Superior temporal gyrus (tissue), 1 donor: ENCODE results near the gene TOP1.
"Not testable (repeated sequence)": the region's sequence is repeated elsewhere in the genome, so short reads cannot be mapped to it uniquely, and the experiment has no call there.

ENCODE experiments used
- DNase-seq: peaks from one replicate; pipeline ENCODE4 v3.0.0-alpha.2; 2016; ENCODE audit errors: extremely low spot score

The TOP1 gene

DNA sequence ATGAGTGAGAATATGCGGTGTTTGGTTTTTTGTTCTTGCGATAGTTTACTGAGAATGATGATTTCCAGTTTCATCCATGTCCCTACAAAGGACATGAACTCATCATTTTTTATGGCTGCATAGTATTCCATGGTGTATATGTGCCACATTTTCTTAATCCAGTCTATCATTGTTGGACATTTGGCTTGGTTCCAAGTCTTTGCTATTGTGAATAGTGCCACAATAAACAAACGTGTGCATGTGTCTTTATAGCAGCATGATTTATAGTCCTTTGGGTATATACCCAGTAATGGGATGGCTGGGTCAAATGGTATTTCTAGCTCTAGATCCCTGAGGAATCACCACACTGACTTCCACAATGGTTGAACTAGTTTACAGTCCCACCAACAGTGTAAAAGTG lies 99.7 kb downstream of the TOP1 start:
- DNase-seq, result not testable (repeated sequence)

GRCh38 chr20:41131594-41132387 lies 103.2 kb downstream of the TOP1 start:
- no peak for DNase-seq

- DNase-seq, result not testable (repeated sequence)
These were observed 103.8 kb downstream of the TOP1 start for GRCh38 chr20:41132388-41132775.

GRCh38 chr20:41133709-41134361 lies 105.2 kb downstream of the TOP1 start:
- DNase-seq, result no peak

DNA sequence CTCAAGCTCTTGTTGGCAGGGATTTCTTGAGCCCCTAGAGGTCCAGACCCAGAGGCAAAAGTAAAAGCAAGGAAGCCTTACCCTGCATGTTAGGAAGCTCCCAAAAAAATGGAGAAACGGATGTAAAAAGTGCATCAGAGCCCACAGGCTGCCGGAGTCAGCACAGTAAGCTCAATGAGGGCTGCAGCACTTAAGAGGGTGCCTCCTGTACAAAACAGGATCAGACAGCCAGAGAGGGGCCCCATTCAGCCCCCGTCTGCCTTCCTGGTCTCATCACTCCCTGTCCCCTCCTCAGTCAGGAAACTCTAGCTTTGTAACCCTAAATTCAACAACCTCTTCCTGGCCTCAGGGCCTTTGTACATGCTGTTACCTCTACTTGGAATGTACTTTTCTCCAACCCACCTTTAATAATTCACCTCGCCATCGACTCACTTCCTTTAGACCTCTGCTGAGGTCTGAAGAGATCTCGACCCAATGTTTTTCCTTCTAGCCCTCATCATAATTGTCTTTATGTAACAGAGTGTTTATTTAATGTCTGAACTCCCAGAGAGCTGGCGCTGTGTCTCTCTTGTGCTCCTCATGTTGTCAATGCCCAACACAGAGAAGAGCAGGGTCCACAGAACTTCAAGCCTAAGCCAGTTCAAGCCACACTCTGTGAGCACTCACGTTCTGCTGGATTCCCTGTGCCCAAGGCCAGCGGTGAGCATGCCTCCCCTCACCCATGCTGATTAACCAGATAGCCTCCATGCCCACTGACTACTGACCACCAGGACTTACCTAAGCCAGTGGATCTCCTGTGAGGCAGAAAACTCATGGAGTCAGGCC lies 106.0 kb downstream of the TOP1 start:
- DNase-seq, result no peak

GRCh38 chr20:41135187-41135887 lies 106.7 kb downstream of the TOP1 start:
- no peak for DNase-seq

- DNase-seq, result no peak
These were observed 107.5 kb downstream of the TOP1 start for GRCh38 chr20:41135888-41136679.

DNA sequence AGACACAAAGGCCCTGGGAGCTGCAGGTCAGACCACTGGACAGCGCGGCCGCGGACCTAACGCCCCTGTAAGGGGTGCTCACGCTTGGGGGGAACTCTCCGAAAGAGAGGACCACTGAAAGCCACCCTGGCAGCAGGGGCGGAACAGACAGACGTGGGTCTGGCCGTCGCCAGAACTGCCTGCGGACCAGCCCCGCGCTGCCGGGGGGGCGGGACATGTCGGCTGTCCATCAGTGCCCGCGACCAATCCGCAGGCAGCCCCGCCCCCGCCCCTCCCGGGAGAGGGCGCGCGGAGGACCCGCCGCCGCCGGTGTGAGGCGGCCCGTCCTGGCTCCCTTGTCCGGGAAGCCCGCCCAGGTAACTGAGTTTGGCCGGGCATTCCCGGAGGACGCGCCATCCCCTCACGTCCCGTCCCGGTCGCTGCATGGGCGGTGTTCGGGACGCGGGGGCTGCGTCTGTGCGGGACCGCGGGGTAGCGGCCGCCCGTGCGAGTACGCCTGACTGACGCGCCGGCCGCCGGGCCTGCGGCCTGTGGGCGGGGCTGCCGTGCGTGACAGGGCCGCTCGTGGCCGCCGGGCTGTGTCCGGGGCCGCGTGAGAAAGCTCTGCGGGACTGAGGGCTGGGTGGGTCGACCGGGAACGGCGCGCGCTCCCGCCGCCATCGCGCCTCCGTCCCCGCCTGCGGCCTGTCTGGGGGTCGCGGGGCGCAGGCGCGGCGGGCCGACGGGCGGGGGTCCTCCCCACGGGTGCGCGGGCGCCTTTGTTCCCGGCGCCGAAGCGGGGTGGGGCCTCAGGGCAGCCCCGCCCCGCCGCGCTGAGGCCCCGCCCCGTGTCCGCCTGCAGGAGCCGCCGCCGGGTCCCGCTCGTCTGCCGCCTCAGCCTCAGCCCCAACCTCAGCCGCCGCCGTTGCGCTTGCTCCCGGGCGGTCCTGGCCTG lies 108.3 kb downstream of the TOP1 start, which contains the start of gene PLCG1:
Gene PLCG1, plus strand, starts transcription at position 864 of the 934 bp plus-strand sequence. CDS start 99 bp downstream, outside the sequence.
- peak; percentile 85 for DNase-seq

DNA sequence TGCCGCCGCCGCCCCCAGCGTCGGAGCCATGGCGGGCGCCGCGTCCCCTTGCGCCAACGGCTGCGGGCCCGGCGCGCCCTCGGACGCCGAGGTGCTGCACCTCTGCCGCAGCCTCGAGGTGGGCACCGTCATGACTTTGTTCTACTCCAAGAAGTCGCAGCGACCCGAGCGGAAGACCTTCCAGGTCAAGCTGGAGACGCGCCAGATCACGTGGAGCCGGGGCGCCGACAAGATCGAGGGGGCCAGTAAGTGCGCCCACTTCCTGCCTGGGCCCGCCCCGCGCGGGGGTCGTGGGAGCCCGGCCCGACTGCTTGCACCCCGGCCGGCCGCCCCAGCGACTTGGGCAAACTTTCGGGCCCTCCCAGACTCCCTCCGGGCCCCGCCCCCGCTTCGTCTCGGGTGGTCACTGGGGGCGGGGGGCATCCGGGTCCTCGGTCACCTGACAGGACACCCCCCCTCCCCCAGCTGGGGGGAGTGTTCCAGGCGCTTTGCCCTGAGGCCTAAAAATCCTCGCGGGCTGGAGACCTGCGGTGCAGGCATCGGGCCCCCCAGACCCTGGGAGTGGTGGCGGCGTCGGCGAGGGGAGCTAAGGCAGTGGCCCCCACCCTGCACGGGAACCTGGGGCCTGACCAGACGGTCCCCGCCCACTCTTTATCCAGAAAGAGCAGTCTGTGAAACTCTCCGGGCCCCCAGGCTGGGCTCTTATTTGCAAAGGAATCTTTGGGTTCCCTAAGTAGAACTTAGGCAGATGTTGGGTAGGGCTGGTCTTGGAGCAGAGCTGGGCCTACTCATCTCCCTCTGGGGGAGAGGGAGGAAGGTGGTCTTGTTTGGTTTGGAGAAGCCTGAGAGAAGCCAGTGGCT lies 109.2 kb downstream of the TOP1 start:
- DNase-seq, result no peak

GRCh38 chr20:41138475-41139226 lies 110.0 kb downstream of the TOP1 start:
- no peak for DNase-seq

GRCh38 chr20:41139227-41140093 lies 110.8 kb downstream of the TOP1 start:
- no peak for DNase-seq

DNA sequence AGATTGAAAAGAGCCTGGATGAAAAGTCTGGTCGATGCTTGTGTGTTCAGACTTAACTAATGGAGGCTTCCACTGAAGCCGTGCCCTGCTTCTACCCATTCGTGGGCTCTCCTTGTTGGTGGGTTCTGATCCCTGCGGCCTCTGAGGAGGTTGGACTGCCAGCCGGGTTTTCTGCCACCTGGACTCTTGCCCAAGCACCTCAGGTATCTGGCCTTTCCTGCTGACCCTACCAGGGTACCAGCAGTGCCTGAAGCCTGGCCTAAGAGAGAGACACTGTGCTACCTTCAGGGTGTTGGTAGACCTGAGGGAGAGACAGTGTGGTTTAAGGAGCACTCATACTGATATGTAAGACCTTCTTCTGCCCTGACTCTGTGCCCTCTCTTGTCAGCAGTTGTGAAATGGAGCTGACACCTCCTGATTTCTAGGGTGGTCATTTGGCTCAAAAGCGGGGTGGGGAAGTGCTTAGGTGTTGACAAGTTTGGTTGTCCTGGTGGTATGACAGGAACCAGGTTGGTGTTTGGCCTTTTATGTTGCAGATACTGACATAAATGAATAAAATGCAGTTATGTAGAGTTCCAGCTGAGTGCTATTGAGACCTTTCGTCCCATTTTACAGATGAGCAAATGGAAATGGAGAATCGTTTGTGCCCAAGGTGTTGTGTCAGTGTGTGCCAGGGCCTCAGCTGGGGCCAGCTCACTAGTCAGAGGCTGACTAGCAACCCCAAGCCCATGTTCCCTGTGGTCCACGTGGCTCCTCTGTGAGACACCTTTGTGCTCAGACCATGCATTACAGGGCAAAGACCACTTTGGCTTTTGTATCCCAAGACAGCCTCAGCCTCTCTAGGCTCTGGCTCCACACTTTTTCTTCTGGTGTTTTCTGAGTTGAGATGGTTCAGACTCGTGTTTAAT lies 111.9 kb downstream of the TOP1 start:
- DNase-seq, result no peak

DNA sequence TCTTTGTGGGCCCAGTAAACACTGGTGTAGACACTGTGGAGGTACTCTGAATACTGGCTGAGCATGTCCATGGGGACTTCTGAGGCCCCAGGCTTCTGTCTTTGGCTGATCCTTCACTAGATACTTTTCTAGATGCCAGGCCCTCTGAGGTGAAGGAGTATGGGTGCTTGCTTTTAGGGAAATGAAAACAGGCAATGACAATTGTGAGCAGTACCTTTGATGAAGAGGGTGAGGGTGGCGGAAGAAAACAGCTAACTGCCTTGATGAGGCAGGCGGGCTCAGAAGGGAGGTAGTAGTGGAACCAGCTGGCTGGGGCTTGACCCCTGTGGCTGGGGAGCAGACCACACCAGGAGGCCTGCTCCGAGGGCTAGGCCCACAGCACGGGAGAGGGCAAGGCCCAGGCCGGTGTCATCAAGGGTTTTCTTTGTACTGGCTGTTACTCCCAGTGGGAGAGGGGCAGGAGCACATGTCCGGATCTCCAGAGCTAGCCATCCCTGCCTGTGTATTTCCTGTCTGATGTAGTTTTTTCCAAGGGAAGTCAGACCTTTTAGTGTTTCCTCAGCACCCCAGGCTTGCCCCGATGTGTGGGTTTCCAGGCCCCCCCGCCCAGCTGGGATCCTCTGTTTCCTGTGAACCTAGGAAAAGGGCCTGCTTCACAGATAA lies 112.7 kb downstream of the TOP1 start:
- DNase-seq, result no peak

- no peak for DNase-seq
These were observed 113.6 kb downstream of the TOP1 start for GRCh38 chr20:41142245-41142644.

GRCh38 chr20:41142919-41143318 lies 114.3 kb downstream of the TOP1 start:
- no peak for DNase-seq
